ENCODE results near the gene KPNA4.

KPNA4 gene

GRCh38 chr3:160580938-160581337 is 15.6 kb upstream of the KPNA4 start:
- TF ChIP-seq SIN3A (IDR thresholded peaks at IDR 0.05; ENCODE audit: borderline replicate concordance, insufficient read depth, low read length) (no peak), POLR2AphosphoS5 (IDR thresholded peaks at IDR 0.05; ENCODE audit: low read depth, low read length) (no peak), FOXP2 (optimal IDR thresholded peaks at IDR 0.05; ENCODE audit: borderline replicate concordance, extremely low read depth, extremely low read length, insufficient read depth) (no peak), TAF1 (IDR thresholded peaks at IDR 0.05; ENCODE audit: borderline replicate concordance, insufficient read depth, low read length) (no peak)
- TF ChIP-seq, protein P1, sequence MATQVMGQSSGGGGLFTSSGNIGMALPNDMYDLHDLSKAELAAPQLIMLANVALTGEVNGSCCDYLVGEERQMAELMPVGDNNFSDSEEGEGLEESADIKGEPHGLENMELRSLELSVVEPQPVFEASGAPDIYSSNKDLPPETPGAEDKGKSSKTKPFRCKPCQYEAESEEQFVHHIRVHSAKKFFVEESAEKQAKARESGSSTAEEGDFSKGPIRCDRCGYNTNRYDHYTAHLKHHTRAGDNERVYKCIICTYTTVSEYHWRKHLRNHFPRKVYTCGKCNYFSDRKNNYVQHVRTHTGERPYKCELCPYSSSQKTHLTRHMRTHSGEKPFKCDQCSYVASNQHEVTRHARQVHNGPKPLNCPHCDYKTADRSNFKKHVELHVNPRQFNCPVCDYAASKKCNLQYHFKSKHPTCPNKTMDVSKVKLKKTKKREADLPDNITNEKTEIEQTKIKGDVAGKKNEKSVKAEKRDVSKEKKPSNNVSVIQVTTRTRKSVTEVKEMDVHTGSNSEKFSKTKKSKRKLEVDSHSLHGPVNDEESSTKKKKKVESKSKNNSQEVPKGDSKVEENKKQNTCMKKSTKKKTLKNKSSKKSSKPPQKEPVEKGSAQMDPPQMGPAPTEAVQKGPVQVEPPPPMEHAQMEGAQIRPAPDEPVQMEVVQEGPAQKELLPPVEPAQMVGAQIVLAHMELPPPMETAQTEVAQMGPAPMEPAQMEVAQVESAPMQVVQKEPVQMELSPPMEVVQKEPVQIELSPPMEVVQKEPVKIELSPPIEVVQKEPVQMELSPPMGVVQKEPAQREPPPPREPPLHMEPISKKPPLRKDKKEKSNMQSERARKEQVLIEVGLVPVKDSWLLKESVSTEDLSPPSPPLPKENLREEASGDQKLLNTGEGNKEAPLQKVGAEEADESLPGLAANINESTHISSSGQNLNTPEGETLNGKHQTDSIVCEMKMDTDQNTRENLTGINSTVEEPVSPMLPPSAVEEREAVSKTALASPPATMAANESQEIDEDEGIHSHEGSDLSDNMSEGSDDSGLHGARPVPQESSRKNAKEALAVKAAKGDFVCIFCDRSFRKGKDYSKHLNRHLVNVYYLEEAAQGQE (IDR thresholded peaks at IDR 0.05; ENCODE audit: insufficient read depth in 1 of 2, low read depth in 2 of 2, low read length in 2 of 2): no peak

DNA sequence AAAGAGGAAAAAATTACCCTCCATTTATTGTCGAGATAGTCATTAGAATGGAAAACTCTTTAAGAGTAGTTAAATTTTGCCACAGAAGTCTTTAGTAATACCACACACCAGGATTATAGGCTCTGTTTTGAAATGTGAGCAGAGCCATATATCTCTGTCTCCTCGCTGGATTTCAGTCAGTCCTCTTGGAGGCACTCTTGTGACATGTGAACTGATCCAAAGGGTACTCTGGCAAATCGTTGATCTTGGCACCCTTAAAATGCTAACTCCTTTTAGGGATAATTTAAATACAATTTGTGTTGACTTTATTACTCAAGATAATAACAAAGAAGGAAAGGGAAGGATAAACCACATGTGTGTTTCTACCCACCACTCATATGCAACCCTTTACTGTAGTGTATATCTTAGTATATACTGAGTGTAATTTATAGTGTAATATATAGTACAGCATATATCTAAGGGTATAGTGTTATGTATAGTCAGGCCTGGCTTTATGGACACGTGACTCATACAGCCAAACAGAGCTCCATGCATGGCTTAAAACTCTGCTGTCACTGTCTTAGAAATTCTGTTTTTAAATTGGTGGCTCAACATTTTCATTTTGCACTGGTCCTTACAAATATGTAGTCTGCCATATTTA is 12.3 kb upstream of the KPNA4 start:
- TF ChIP-seq SIN3A (IDR thresholded peaks at IDR 0.05; ENCODE audit: borderline replicate concordance, insufficient read depth, low read length) (no peak), FOXP2 (optimal IDR thresholded peaks at IDR 0.05; ENCODE audit: borderline replicate concordance, extremely low read depth, extremely low read length, insufficient read depth) (no peak), TAF1 (IDR thresholded peaks at IDR 0.05; ENCODE audit: borderline replicate concordance, insufficient read depth, low read length) (no peak), POLR2AphosphoS5 (IDR thresholded peaks at IDR 0.05; ENCODE audit: low read depth, low read length) (no peak)
- TF ChIP-seq, protein P1 (IDR thresholded peaks at IDR 0.05; ENCODE audit: insufficient read depth in 1 of 2, low read depth in 2 of 2, low read length in 2 of 2): no peak

GRCh38 chr3:160577093-160577492 is 11.7 kb upstream of the KPNA4 start:
- TF ChIP-seq, protein P1 (IDR thresholded peaks at IDR 0.05; ENCODE audit: insufficient read depth in 1 of 2, low read depth in 2 of 2, low read length in 2 of 2): no peak
- TF ChIP-seq TAF1 (IDR thresholded peaks at IDR 0.05; ENCODE audit: borderline replicate concordance, insufficient read depth, low read length) (no peak), SIN3A (IDR thresholded peaks at IDR 0.05; ENCODE audit: borderline replicate concordance, insufficient read depth, low read length) (no peak), POLR2AphosphoS5 (IDR thresholded peaks at IDR 0.05; ENCODE audit: low read depth, low read length) (no peak), FOXP2 (optimal IDR thresholded peaks at IDR 0.05; ENCODE audit: borderline replicate concordance, extremely low read depth, extremely low read length, insufficient read depth) (no peak)

DNA sequence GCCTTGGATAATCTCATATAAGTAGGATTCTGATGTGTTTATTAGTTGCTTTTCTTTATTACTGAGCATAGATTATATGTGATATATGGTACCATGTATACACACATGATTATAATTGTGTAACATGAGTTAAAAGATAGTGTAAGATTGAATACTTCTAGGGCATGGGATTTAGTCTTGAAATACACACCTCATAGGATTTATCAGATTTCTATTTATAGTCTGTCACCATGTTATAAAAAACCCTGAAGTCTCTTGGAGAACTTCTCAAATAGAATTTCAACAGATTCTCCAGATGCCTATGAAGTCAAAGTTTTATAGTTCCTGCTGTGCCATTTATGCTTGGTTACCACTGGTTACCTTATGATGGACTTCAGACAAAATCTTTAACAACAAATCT is 11.2 kb upstream of the KPNA4 start:
- no peak for TF ChIP-seq SIN3A (IDR thresholded peaks at IDR 0.05; ENCODE audit: borderline replicate concordance, insufficient read depth, low read length)
- TF ChIP-seq TAF1 (IDR thresholded peaks at IDR 0.05; ENCODE audit: borderline replicate concordance, insufficient read depth, low read length): no peak
- no peak for TF ChIP-seq FOXP2 (optimal IDR thresholded peaks at IDR 0.05; ENCODE audit: borderline replicate concordance, extremely low read depth, extremely low read length, insufficient read depth)

- TF ChIP-seq TAF1 (IDR thresholded peaks at IDR 0.05; ENCODE audit: borderline replicate concordance, insufficient read depth, low read length): no peak
- TF ChIP-seq, protein P1 (IDR thresholded peaks at IDR 0.05; ENCODE audit: insufficient read depth in 1 of 2, low read depth in 2 of 2, low read length in 2 of 2): no peak
- no peak for TF ChIP-seq FOXP2 (optimal IDR thresholded peaks at IDR 0.05; ENCODE audit: borderline replicate concordance, extremely low read depth, extremely low read length, insufficient read depth)
- no peak for TF ChIP-seq POLR2AphosphoS5 (IDR thresholded peaks at IDR 0.05; ENCODE audit: low read depth, low read length)
- no peak for TF ChIP-seq SIN3A (IDR thresholded peaks at IDR 0.05; ENCODE audit: borderline replicate concordance, insufficient read depth, low read length)
These were observed 10.2 kb upstream of the KPNA4 start for GRCh38 chr3:160575589-160575988.
